Measurements from ENCODE around the gene TFF2.

TFF2 gene

GRCh38 chr21:42360317-42360716 is 9.5 kb upstream of the TFF2 start:
- TF ChIP-seq CTCF (conservative IDR thresholded peaks at IDR 0.05; ENCODE audit: low read depth, low read length) = no peak
- H3K4me3 ChIP-seq (ENCODE audit: low read depth, low read length) = no peak overlapping the region
- no peak for DNase-seq (ENCODE audit: low read depth)

GRCh38 chr21:42358937-42359336 is 8.1 kb upstream of the TFF2 start:
- DNase-seq (ENCODE audit: low read depth) = no peak
- TF ChIP-seq CTCF (conservative IDR thresholded peaks at IDR 0.05; ENCODE audit: low read depth, low read length) = no peak

GRCh38 chr21:42358261-42358660 is 7.5 kb upstream of the TFF2 start:
- no peak for TF ChIP-seq CTCF (conservative IDR thresholded peaks at IDR 0.05; ENCODE audit: low read depth, low read length)
- H3K4me3 ChIP-seq (ENCODE audit: low read depth, low read length) = no peak overlapping the region
- DNase-seq (ENCODE audit: low read depth) = no peak

More at GRCh38 chr21:42358937-42359336, 8.1 kb upstream of the TFF2 start:
- no peak overlapping the region for H3K4me3 ChIP-seq (ENCODE audit: low read depth, low read length)

GRCh38 chr21:42357307-42357706 is 6.5 kb upstream of the TFF2 start:
- DNase-seq (ENCODE audit: low read depth) = no peak
- TF ChIP-seq CTCF (conservative IDR thresholded peaks at IDR 0.05; ENCODE audit: low read depth, low read length) = no peak
- no peak overlapping the region for H3K4me3 ChIP-seq (ENCODE audit: low read depth, low read length)

GRCh38 chr21:42356650-42357049 is 5.9 kb upstream of the TFF2 start:
- DNase-seq (ENCODE audit: low read depth) = no peak
- no peak for TF ChIP-seq CTCF (conservative IDR thresholded peaks at IDR 0.05; ENCODE audit: low read depth, low read length)

GRCh38 chr21:42356046-42356445 is 5.3 kb upstream of the TFF2 start:
- DNase-seq (ENCODE audit: low read depth) = no peak
- H3K4me3 ChIP-seq (ENCODE audit: low read depth, low read length) = no peak overlapping the region
- TF ChIP-seq CTCF (conservative IDR thresholded peaks at IDR 0.05; ENCODE audit: low read depth, low read length) = no peak

More at GRCh38 chr21:42356650-42357049, 5.9 kb upstream of the TFF2 start:
- H3K4me3 ChIP-seq (ENCODE audit: low read depth, low read length) = no peak overlapping the region

- H3K4me3 ChIP-seq (ENCODE audit: low read depth, low read length) = no peak overlapping the region
- no peak for TF ChIP-seq CTCF (conservative IDR thresholded peaks at IDR 0.05; ENCODE audit: low read depth, low read length)
- DNase-seq (ENCODE audit: low read depth) = no peak
Measured at GRCh38 chr21:42353623-42354022, 2.8 kb upstream of the TFF2 start.

Data from choroid plexus epithelial cell (primary cell).